MM.1S (cell line): ENCODE measurements around the gene CTDNEP1.

Experiments used
- DNase-seq: peaks from one replicate; pipeline ENCODE4 v3.0.0-alpha.2; 2015
- H2AFZ ChIP-seq: fragments of 300-600 bp; sonication (generic); 2 replicates; pipeline ENCODE4 v1.6.0; 2016; ENCODE audit warnings: antibody characterized with exemption, low read length
- H3F3A ChIP-seq: fragments of 300-600 bp; sonication (generic); 2 replicates; pipeline ENCODE4 v1.6.1; 2016; ENCODE audit warnings: mild to moderate bottlenecking, antibody characterized with exemption, low read length, moderate library complexity, mixed read lengths; ENCODE audit not compliant: insufficient read depth
- H3K27ac ChIP-seq: fragments of 300-600 bp; sonication (generic); 2 replicates; pipeline ENCODE4 v1.5.1; 2016; ENCODE audit warnings: mild to moderate bottlenecking, low read length
- H3K27me3 ChIP-seq: fragments of 300-600 bp; sonication (generic); replicated peaks from 2 replicates; pipeline ENCODE4 v1.6.0; 2016; ENCODE audit warnings: low read length; ENCODE audit not compliant: insufficient read depth
- H3K36me3 ChIP-seq: fragments of 300-600 bp; sonication (generic); replicated peaks from 2 replicates; pipeline ENCODE4 v1.6.1; 2016; ENCODE audit warnings: mild to moderate bottlenecking, low read length, mixed read lengths; ENCODE audit not compliant: insufficient read depth
- H3K4me1 ChIP-seq: fragments of 300-600 bp; sonication (generic); 2 replicates; pipeline ENCODE4 v1.6.1; 2016; ENCODE audit warnings: low read length, mixed read lengths
- H3K4me2 ChIP-seq: fragments of 300-600 bp; sonication (generic); 2 replicates; pipeline ENCODE4 v1.6.0; 2016; ENCODE audit warnings: low read depth, low read length
- H3K4me3 ChIP-seq: fragments of 300-600 bp; sonication (generic); 2 replicates; pipeline ENCODE4 v1.5.1; 2016; ENCODE audit warnings: low read length, mixed read lengths
- H3K79me2 ChIP-seq: fragments of 300-600 bp; sonication (generic); 2 replicates; pipeline ENCODE4 v1.6.1; 2016; ENCODE audit warnings: mixed run types, low read length, mixed read lengths
- H3K9ac ChIP-seq: fragments of 300-600 bp; sonication (generic); 2 replicates; pipeline ENCODE4 v1.6.1; 2016; ENCODE audit warnings: low read length, mixed read lengths
- H3K9me2 ChIP-seq: fragments of 300-600 bp; sonication (generic); replicated peaks from 2 replicates; pipeline ENCODE4 v1.6.1; 2016; ENCODE audit warnings: mild to moderate bottlenecking, low read length, mixed read lengths; ENCODE audit not compliant: insufficient read depth
- H3K9me3 ChIP-seq: fragments of 300-600 bp; sonication (generic); replicated peaks from 2 replicates; pipeline ENCODE4 v1.6.1; 2016; ENCODE audit warnings: mild to moderate bottlenecking, low read length, mixed read lengths; ENCODE audit not compliant: insufficient read depth
- H4K20me1 ChIP-seq: fragments of 300-600 bp; sonication (generic); 2 replicates; pipeline ENCODE4 v1.6.1; 2016; ENCODE audit warnings: mild to moderate bottlenecking, low read length, moderate library complexity, mixed read lengths; ENCODE audit not compliant: insufficient read depth
- CTCF ChIP-seq: fragments of 300-600 bp; sonication (generic); IDR thresholded peaks from 2 replicates; pipeline ENCODE4 v1.5.1; 2016; ENCODE audit warnings: antibody characterized with exemption, low read length, mixed read lengths
- EZH2 ChIP-seq: fragments of 300-600 bp; sonication (generic); optimal IDR thresholded peaks from 2 replicates; pipeline ENCODE3; 2017; ENCODE audit warnings: low read depth, mild to moderate bottlenecking, antibody characterized with exemption, low read length, mixed read lengths
- EZH2phosphoT487 ChIP-seq: fragments of 300-600 bp; sonication (generic); IDR thresholded peaks from 2 replicates; pipeline ENCODE4 v1.6.1; 2018; ENCODE audit warnings: antibody characterized with exemption, low read length

CTDNEP1 gene

GRCh38 chr17:7208754-7209460 lies 42.6 kb downstream of the CTDNEP1 start:
- Histone ChIP-seq H3F3A (no peaks in the 10 kb centered on the region), H3K79me2 (no peaks in the 10 kb centered on the region), H3K27me3 (peaks cover 83% of the 10 kb centered on the region), H3K9ac (no peak overlapping the region), H3K27ac (no peak overlapping the region), H2AFZ (no peak overlapping the region), H3K4me1 (peaks cover 6% of the 10 kb centered on the region), H4K20me1 (no peaks in the 10 kb centered on the region), H3K4me3 (no peak overlapping the region), H3K36me3 (no peaks in the 10 kb centered on the region), H3K9me3 (no peaks in the 10 kb centered on the region), H3K9me2 (no peaks in the 10 kb centered on the region), H3K4me2 (no peak overlapping the region)
- TF ChIP-seq EZH2phosphoT487 = no peak
- TF ChIP-seq CTCF = no peak
- no peak for TF ChIP-seq EZH2
- DNase-seq = no peak

- H3K4me3 ChIP-seq = no peak overlapping the region
- H3K36me3 ChIP-seq = no peaks in the 10 kb centered on the region
- no peaks in the 10 kb centered on the region for H3K9me3 ChIP-seq
- H3K9me2 ChIP-seq = no peaks in the 10 kb centered on the region
- no peaks in the 10 kb centered on the region for H4K20me1 ChIP-seq
- no peaks in the 10 kb centered on the region; the same call in 1 of the 2 replicates for H3K4me1 ChIP-seq
- DNase-seq = no peak
- H3K27me3 ChIP-seq = peaks cover 84% of the 10 kb centered on the region
- H3K27ac ChIP-seq = no peak overlapping the region
- no peak overlapping the region for H2AFZ ChIP-seq
- H3K79me2 ChIP-seq = no peaks in the 10 kb centered on the region
- H3K9ac ChIP-seq = no peak overlapping the region
- TF ChIP-seq EZH2phosphoT487 = no peak
- no peak overlapping the region for H3K4me2 ChIP-seq
- H3F3A ChIP-seq = no peaks in the 10 kb centered on the region
Observed at GRCh38 chr17:7208027-7208571, 43.4 kb downstream of the CTDNEP1 start.

GRCh38 chr17:7207120-7208001 lies 44.2 kb downstream of the CTDNEP1 start:
- Histone ChIP-seq H3K9me2 (no peaks in the 10 kb centered on the region), H3K36me3 (no peaks in the 10 kb centered on the region), H3K27ac (no peak overlapping the region), H3K4me2 (no peak overlapping the region), H2AFZ (no peak overlapping the region), H3K4me1 (no peaks in the 10 kb centered on the region; the same call in 1 of the 2 replicates), H3K9ac (no peak overlapping the region), H4K20me1 (no peaks in the 10 kb centered on the region), H3K4me3 (no peak overlapping the region), H3F3A (no peaks in the 10 kb centered on the region), H3K27me3 (peaks cover 84% of the 10 kb centered on the region), H3K79me2 (no peaks in the 10 kb centered on the region), H3K9me3 (no peaks in the 10 kb centered on the region)
- no peak for DNase-seq
- no peak for TF ChIP-seq CTCF
- no peak for TF ChIP-seq EZH2phosphoT487
- TF ChIP-seq EZH2 = no peak
